ENCODE results near the gene IMPDH2.

The IMPDH2 gene

DNA sequence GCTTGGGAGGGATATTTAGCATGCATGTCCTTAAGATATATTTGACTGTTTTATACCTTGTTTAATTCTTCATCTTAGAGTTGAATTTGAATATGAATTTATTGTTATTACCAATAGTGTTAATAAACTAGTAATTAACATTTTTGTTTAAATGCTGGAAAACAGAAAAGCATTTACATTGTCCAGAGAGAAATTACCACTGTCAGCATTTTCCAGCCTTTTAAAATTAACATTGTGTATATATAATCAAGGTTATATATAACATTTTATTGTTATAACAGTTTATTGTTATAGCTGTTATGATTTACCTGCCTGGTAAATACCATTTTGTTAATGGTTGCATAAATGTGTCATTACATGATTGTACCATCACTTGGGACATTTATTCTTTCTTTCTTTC is 47.2 kb downstream of the IMPDH2 start:
- no peak for ATAC-seq
- TF ChIP-seq OSR1 (CRISPR knock-in tag; IDR thresholded peaks at IDR 0.05): no peak
- no peak for TF ChIP-seq ZNF565 (CRISPR knock-in tag; conservative IDR thresholded peaks at IDR 0.05; ENCODE audit: low read depth)
- TF ChIP-seq ISL1 (CRISPR knock-in tag; IDR thresholded peaks at IDR 0.05): no peak
- no peak for TF ChIP-seq ZC3H10 (CRISPR knock-in tag; IDR thresholded peaks at IDR 0.05)
- TF ChIP-seq SNAI2 (CRISPR knock-in tag; IDR thresholded peaks at IDR 0.05): no peak
- TF ChIP-seq ZFP30 (CRISPR knock-in tag; IDR thresholded peaks at IDR 0.05): no peak

- ATAC-seq: no peak
- TF ChIP-seq ARNTL (CRISPR knock-in tag; IDR thresholded peaks at IDR 0.05; ENCODE audit: borderline replicate concordance, low read depth): no peak
- TF ChIP-seq, protein P1, sequence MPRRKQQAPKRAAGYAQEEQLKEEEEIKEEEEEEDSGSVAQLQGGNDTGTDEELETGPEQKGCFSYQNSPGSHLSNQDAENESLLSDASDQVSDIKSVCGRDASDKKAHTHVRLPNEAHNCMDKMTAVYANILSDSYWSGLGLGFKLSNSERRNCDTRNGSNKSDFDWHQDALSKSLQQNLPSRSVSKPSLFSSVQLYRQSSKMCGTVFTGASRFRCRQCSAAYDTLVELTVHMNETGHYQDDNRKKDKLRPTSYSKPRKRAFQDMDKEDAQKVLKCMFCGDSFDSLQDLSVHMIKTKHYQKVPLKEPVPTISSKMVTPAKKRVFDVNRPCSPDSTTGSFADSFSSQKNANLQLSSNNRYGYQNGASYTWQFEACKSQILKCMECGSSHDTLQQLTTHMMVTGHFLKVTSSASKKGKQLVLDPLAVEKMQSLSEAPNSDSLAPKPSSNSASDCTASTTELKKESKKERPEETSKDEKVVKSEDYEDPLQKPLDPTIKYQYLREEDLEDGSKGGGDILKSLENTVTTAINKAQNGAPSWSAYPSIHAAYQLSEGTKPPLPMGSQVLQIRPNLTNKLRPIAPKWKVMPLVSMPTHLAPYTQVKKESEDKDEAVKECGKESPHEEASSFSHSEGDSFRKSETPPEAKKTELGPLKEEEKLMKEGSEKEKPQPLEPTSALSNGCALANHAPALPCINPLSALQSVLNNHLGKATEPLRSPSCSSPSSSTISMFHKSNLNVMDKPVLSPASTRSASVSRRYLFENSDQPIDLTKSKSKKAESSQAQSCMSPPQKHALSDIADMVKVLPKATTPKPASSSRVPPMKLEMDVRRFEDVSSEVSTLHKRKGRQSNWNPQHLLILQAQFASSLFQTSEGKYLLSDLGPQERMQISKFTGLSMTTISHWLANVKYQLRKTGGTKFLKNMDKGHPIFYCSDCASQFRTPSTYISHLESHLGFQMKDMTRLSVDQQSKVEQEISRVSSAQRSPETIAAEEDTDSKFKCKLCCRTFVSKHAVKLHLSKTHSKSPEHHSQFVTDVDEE (CRISPR knock-in tag; IDR thresholded peaks at IDR 0.05): no peak
- TF ChIP-seq TCF4 (CRISPR knock-in tag; IDR thresholded peaks at IDR 0.05; ENCODE audit: borderline replicate concordance): no peak
- TF ChIP-seq TOX (CRISPR knock-in tag; IDR thresholded peaks at IDR 0.05; ENCODE audit: borderline replicate concordance): no peak
- TF ChIP-seq ZFP30 (CRISPR knock-in tag; IDR thresholded peaks at IDR 0.05): no peak
- no peak for TF ChIP-seq SNAI2 (CRISPR knock-in tag; IDR thresholded peaks at IDR 0.05)
- TF ChIP-seq ZC3H10 (CRISPR knock-in tag; IDR thresholded peaks at IDR 0.05): no peak
- TF ChIP-seq ZFP3 (CRISPR knock-in tag; IDR thresholded peaks at IDR 0.05): no peak
- no peak for TF ChIP-seq ZNF70 (CRISPR knock-in tag; IDR thresholded peaks at IDR 0.05)
- TF ChIP-seq ISL1 (CRISPR knock-in tag; IDR thresholded peaks at IDR 0.05): no peak
- TF ChIP-seq, protein P2, sequence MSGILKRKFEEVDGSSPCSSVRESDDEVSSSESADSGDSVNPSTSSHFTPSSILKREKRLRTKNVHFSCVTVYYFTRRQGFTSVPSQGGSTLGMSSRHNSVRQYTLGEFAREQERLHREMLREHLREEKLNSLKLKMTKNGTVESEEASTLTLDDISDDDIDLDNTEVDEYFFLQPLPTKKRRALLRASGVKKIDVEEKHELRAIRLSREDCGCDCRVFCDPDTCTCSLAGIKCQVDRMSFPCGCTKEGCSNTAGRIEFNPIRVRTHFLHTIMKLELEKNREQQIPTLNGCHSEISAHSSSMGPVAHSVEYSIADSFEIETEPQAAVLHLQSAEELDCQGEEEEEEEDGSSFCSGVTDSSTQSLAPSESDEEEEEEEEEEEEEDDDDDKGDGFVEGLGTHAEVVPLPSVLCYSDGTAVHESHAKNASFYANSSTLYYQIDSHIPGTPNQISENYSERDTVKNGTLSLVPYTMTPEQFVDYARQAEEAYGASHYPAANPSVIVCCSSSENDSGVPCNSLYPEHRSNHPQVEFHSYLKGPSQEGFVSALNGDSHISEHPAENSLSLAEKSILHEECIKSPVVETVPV (CRISPR knock-in tag; IDR thresholded peaks at IDR 0.05): no peak
- TF ChIP-seq, protein P3, sequence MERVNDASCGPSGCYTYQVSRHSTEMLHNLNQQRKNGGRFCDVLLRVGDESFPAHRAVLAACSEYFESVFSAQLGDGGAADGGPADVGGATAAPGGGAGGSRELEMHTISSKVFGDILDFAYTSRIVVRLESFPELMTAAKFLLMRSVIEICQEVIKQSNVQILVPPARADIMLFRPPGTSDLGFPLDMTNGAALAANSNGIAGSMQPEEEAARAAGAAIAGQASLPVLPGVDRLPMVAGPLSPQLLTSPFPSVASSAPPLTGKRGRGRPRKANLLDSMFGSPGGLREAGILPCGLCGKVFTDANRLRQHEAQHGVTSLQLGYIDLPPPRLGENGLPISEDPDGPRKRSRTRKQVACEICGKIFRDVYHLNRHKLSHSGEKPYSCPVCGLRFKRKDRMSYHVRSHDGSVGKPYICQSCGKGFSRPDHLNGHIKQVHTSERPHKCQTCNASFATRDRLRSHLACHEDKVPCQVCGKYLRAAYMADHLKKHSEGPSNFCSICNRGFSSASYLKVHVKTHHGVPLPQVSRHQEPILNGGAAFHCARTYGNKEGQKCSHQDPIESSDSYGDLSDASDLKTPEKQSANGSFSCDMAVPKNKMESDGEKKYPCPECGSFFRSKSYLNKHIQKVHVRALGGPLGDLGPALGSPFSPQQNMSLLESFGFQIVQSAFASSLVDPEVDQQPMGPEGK (CRISPR knock-in tag; IDR thresholded peaks at IDR 0.05; ENCODE audit: borderline replicate concordance): no peak
- no peak for TF ChIP-seq OSR1 (CRISPR knock-in tag; IDR thresholded peaks at IDR 0.05)
- no peak for TF ChIP-seq ZNF565 (CRISPR knock-in tag; conservative IDR thresholded peaks at IDR 0.05; ENCODE audit: low read depth)
- TF ChIP-seq CSDC2 (CRISPR knock-in tag; IDR thresholded peaks at IDR 0.05): no peak
- no peak for TF ChIP-seq PPARA (CRISPR knock-in tag; IDR thresholded peaks at IDR 0.05; ENCODE audit: borderline replicate concordance)
- TF ChIP-seq ZNF8 (CRISPR knock-in tag; IDR thresholded peaks at IDR 0.05): no peak
Observed at GRCh38 chr3:48980295-48980694, 48.9 kb downstream of the IMPDH2 start.

- ATAC-seq: no peak
- TF ChIP-seq ZNF8 (CRISPR knock-in tag; IDR thresholded peaks at IDR 0.05) (no peak), RARB (CRISPR knock-in tag; IDR thresholded peaks at IDR 0.05) (no peak), BACH2 (CRISPR knock-in tag; IDR thresholded peaks at IDR 0.05; ENCODE audit: borderline replicate concordance) (no peak), ZNF565 (CRISPR knock-in tag; conservative IDR thresholded peaks at IDR 0.05; ENCODE audit: low read depth) (no peak), ZFP30 (CRISPR knock-in tag; IDR thresholded peaks at IDR 0.05) (no peak), SNAI2 (CRISPR knock-in tag; IDR thresholded peaks at IDR 0.05) (no peak), ZFP3 (CRISPR knock-in tag; IDR thresholded peaks at IDR 0.05) (no peak), ARNTL (CRISPR knock-in tag; IDR thresholded peaks at IDR 0.05; ENCODE audit: borderline replicate concordance, low read depth) (no peak), ESRRG (CRISPR knock-in tag; IDR thresholded peaks at IDR 0.05) (no peak), TOX (CRISPR knock-in tag; IDR thresholded peaks at IDR 0.05; ENCODE audit: borderline replicate concordance) (no peak), PPARA (CRISPR knock-in tag; IDR thresholded peaks at IDR 0.05; ENCODE audit: borderline replicate concordance) (no peak), ZNF70 (CRISPR knock-in tag; IDR thresholded peaks at IDR 0.05) (no peak), ISL1 (CRISPR knock-in tag; IDR thresholded peaks at IDR 0.05) (no peak)
Observed at GRCh38 chr3:48979451-48979850, 49.7 kb downstream of the IMPDH2 start.
